ENCODE results near the gene AGL. TPM values are rescaled to one million over a fixed set of nuclear protein-coding genes. Genes with fewer than 3 reads are reported as not detected.
"Not testable (repeated sequence)": the region's sequence is repeated elsewhere in the genome, so short reads cannot be mapped to it uniquely, and the experiment has no call there.

AGL gene
- total and polyA plus RNA-seq, 10 donors: 6.3 to 28.1 (median 18.1) TPM

DNA sequence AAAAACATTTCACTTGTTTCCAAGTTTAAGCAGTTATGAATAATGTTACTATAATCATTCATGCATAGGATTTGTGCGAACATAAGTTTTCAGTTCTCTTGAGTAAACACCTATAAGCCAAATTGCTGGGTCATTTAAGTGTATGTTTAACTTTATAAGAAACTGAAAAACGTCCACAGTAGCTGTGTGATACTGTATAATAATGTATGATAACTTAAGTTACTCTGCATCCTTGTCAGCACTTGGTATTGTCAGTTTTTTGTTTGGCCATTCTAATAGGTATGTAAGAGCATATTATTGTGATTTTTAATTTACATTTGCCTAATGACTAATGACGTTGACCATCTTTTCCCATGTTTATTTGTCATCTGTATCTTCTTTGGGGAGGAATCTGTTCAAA is 105.2 kb downstream of the AGL start:
- Histone ChIP-seq H3K4me3 (no peak overlapping the region), H3K36me3 (no peaks in the 10 kb centered on the region), H3K9me3 (peaks cover 0 to 5% (median 0%) of the 10 kb centered on the region in 8 donors), H3K27ac (no peak overlapping the region), H3K27me3 (replicated peaks in 1 of 7) (no peaks in the 10 kb centered on the region), H3K4me1 (no peaks in the 10 kb centered on the region)
- TF ChIP-seq, protein P1, sequence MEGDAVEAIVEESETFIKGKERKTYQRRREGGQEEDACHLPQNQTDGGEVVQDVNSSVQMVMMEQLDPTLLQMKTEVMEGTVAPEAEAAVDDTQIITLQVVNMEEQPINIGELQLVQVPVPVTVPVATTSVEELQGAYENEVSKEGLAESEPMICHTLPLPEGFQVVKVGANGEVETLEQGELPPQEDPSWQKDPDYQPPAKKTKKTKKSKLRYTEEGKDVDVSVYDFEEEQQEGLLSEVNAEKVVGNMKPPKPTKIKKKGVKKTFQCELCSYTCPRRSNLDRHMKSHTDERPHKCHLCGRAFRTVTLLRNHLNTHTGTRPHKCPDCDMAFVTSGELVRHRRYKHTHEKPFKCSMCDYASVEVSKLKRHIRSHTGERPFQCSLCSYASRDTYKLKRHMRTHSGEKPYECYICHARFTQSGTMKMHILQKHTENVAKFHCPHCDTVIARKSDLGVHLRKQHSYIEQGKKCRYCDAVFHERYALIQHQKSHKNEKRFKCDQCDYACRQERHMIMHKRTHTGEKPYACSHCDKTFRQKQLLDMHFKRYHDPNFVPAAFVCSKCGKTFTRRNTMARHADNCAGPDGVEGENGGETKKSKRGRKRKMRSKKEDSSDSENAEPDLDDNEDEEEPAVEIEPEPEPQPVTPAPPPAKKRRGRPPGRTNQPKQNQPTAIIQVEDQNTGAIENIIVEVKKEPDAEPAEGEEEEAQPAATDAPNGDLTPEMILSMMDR (IDR thresholded peaks at IDR 0.05 in 8 of 11, conservative IDR thresholded peaks at IDR 0.05 in 3 of 11): no peak
- TF ChIP-seq POLR2AphosphoS5 (IDR thresholded peaks at IDR 0.05): no peak
- TF ChIP-seq POLR2A (IDR thresholded peaks at IDR 0.05): no peak
- 83 to 91% (median 85%) methylated on average over 3 of the region's 3 CpGs for WGBS, 5 donors
- DNase-seq: no peak
- intact Hi-C loops (cut with DNase I; ENCODE audit: low total_unique reads): no loop called here

DNA sequence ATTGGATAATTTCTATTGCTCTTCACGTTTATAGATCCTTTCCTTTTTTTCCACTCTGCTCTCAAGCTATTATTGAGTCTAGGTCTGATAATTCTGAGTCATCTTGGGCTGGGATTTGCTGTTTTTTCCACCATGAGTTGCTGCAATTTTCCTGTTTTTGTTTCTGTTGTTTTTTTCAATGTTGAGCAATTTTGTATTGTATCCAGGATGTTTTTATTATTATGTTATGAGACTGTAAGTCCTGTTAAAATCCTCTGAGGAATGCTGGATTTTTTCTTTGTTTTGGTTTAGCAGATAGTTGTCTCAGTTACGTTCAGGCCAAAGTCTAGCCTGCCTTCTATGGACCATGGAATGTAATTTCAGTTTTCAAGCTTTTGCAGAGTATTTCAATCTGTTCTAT is 106.6 kb downstream of the AGL start:
- WGBS, 5 donors: 52 to 72% (median 65%) methylated on average over 2 of the region's 2 CpGs
- Histone ChIP-seq H3K4me3 (no peak overlapping the region), H3K27me3 (replicated peaks in 1 of 7) (no peaks in the 10 kb centered on the region), H3K27ac (no peak overlapping the region), H3K9me3 (peaks cover 0 to 5% (median 0%) of the 10 kb centered on the region in 8 donors), H3K36me3 (no peaks in the 10 kb centered on the region), H3K4me1 (no peaks in the 10 kb centered on the region)
- no peak for TF ChIP-seq POLR2AphosphoS5 (IDR thresholded peaks at IDR 0.05)
- TF ChIP-seq, protein P1 (IDR thresholded peaks at IDR 0.05 in 8 of 11, conservative IDR thresholded peaks at IDR 0.05 in 3 of 11): no peak
- no peak for TF ChIP-seq POLR2A (IDR thresholded peaks at IDR 0.05)
- intact Hi-C loops (cut with DNase I; ENCODE audit: low total_unique reads): no loop called here
- DNase-seq: no peak

GRCh38 chr1:99957818-99958217 is 107.7 kb downstream of the AGL start:
- H3K27me3 ChIP-seq (replicated peaks in 1 of 7): no peaks in the 10 kb centered on the region
- TF ChIP-seq, protein P1 (IDR thresholded peaks at IDR 0.05 in 8 of 11, conservative IDR thresholded peaks at IDR 0.05 in 3 of 11): no peak
- TF ChIP-seq POLR2AphosphoS5 (IDR thresholded peaks at IDR 0.05): no peak
- TF ChIP-seq POLR2A (IDR thresholded peaks at IDR 0.05): no peak
- H3K9me3 ChIP-seq: peaks cover 0 to 5% (median 0%) of the 10 kb centered on the region in 8 donors
- 96 to 100% (median 100%) methylated on average over 1 of the region's 1 CpG for WGBS, 5 donors
- H3K4me3 ChIP-seq: no peak overlapping the region
- H3K27ac ChIP-seq: no peak overlapping the region
- no peaks in the 10 kb centered on the region for H3K4me1 ChIP-seq
- no peaks in the 10 kb centered on the region for H3K36me3 ChIP-seq
- DNase-seq: no peak
- intact Hi-C loops (cut with DNase I; ENCODE audit: low total_unique reads): no loop called here

DNA sequence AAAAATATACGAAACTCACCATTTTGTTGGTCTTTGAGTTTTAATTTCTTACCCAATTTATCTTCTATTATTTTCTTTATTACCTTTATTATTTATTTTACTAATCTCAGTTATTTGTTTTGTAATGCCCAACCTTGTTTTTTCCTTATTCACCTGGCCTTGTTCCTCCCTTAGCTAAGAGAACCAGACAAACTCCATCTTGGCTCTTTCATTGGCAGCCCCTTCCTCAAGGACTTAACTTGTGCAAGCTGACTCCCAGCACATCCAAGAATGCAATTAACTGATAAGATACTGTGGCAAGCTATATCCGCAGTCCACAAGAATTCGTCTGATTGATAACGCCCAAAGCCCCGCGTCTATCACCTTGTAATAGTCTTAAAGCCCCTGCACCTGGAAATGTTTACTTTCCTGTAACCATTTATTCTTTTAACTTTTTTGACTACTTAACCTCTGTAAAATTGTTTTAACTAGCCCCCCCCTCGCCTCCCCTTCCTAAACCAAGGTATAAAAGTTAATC is 109.1 kb downstream of the AGL start:
- intact Hi-C loops (cut with DNase I; ENCODE audit: low total_unique reads): not testable (repeated sequence)
- WGBS, 5 donors: 61 to 79% (median 71%) methylated on average over 7 of the region's 7 CpGs

DNA sequence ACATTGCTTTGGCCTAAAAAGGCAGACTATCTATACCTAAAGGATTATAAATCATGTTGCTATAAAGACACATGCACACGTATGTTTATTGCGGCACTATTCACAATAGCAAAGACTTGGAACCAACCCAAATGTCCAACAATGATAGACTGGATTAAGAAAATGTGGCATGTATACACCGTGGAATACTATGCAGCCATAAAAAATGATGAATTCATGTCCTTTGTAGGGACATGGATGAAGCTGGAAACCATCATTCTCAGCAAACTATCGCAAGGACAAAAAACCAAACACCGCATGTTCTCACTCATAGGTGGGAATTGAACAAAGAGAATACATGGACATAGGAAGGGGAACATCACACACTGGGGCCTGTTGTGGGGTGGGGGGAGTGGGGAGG is 110.1 kb downstream of the AGL start:
- H3K4me1 ChIP-seq; intact Hi-C loops (cut with DNase I; ENCODE audit: low total_unique reads); H3K27ac ChIP-seq; DNase-seq; H3K4me3 ChIP-seq; H3K27me3 ChIP-seq (replicated peaks in 1 of 7); H3K36me3 ChIP-seq; H3K9me3 ChIP-seq: not testable (repeated sequence)
- 86 to 98% (median 90%) methylated on average over 5 of the region's 5 CpGs for WGBS, 5 donors

More for the DNA sequence above, 109.1 kb downstream of the AGL start:
- DNase-seq; H3K36me3 ChIP-seq; H3K27ac ChIP-seq; H3K9me3 ChIP-seq; H3K4me3 ChIP-seq; H3K27me3 ChIP-seq (replicated peaks in 1 of 7); H3K4me1 ChIP-seq: not testable (repeated sequence)

All from spleen (tissue), 11 donors.